NCI-H2196 treated with DMSO at 0.1 percent for 48 hours (cell line): Measurements from ENCODE around the gene CHI3L1.

Experiments used
- DNase-seq: peaks from one replicate; lab custom pipeline; 2025; ENCODE audit not compliant: unreplicated experiment; lab: John Stamatoyannopoulos, UW

The CHI3L1 gene

DNA sequence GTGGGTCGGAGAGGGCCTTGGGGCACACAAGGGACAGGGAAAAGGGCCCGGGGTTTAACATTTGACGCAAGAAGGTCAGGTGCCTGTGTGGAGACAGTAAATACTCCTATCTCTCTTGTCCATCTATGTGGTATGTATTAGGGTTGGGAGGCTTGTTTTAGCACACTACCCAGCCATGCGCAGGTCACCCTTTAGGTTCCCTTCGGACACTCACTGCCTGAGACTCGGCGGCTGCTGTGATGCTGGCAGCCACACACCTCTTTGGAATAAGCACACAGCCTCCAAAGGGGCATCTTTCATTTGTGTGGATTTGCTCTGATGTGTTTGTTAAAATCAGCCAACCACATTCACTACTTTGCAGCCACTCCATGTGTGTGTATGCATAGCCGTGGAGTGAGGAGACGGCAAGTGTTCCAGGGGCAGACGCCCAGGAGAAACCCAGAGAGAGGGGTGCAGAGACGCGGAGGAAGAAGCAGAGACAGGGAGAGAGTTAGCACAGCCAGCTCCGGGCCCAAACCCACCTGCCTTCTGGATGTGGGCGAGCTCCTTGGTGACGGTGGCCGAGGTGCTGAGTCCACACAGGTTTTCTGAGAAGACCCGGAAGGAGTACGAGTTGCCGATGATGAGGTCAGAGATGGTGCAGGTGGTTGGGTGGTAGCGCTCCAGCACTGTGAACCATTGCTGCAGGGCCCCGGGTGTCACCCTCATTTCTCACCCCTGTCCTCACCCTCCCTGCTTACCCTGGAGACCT is 16.6 kb downstream of the CHI3L1 start:
- no peak for DNase-seq

DNA sequence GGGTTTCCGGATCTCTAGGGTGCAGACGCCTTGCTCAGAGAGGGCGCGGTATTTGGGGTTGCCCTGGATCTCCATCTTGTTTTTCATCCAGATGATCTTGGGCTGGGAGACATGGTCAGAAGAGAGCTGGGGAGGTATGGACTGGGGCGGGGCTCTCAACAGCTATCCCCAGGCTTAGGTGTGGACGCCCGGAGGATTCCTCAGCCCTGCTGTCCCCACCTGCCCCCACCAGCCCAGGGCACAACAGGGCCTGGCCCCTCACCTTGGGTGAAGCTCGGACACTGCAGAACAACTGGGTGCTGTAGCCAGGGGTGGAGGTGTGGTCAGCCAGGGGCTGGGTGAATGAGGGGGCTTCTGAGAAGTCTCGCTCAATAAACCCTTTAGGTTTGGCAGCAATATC is 17.5 kb downstream of the CHI3L1 start:
- DNase-seq, result no peak

DNA sequence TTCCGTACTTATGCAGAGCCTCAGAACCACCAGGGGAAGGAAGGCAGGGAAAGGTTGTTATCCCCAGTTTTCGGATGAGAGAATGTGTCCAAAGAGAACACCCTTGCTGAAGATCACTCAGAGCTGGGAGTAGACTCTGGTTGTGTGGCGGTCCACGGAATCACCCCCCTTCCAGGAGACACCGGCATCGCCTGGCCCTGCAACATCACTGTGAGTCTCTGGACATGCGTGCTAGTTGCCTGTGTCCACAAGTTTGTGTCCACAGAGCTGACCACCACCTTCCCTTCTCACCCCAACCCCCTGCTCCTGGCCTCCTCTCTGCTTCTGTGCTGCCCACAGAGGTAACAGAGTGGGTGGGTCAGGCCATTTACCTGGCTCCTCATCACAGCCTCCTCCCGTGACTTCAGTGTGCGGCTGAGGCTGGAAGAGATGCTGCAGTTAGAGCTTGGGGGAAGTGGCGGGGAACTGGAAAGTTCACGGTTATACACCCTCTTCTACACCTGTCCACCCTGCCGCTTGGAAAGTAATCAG is 18.2 kb downstream of the CHI3L1 start:
- DNase-seq, result no peak

GRCh38 chr1:203167913-203168200 is 18.6 kb downstream of the CHI3L1 start:
- no peak for DNase-seq

DNA sequence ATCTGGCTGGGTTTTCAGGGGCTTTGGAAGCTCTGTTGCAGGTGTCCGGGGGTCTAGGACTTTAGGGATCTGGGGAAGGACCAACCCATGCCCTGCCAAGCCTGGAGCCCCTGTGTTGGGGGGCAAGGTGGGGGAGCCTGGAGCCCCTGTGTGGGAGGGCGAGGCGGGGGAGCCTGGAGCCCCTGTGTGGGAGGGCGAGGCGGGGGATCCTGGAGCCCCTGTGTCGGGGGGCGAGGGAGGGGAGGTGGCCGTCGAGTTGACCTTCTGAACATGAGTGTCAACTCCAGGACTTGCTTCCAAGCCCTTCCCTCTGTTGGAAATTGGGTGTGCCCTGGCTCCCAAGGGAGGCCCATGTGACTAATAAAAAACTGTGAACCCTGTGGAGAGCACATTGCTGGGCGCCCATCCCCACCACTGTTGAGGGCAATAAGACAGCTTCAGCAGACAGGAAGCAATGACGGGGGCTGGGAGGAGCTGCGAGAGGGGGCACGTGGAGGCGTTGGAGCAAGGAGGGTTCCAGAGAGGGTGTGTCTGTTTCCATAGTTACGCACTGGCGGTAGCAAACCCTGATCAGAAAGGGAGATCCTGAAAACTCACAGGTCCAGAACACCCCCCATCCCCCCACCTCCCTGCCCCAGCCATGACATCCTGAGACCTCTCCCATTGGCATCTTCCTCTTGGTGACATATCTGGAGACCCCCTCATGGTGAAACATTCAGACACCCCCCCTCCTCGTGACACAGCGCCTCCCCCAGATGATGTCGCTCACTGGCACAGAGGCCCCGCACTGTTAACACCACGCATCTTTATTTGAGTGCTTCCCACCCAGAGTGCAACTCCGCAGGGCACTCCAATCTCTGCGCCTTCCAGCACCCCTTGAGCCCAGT is 19.2 kb downstream of the CHI3L1 start:
- DNase-seq, result no peak

DNA sequence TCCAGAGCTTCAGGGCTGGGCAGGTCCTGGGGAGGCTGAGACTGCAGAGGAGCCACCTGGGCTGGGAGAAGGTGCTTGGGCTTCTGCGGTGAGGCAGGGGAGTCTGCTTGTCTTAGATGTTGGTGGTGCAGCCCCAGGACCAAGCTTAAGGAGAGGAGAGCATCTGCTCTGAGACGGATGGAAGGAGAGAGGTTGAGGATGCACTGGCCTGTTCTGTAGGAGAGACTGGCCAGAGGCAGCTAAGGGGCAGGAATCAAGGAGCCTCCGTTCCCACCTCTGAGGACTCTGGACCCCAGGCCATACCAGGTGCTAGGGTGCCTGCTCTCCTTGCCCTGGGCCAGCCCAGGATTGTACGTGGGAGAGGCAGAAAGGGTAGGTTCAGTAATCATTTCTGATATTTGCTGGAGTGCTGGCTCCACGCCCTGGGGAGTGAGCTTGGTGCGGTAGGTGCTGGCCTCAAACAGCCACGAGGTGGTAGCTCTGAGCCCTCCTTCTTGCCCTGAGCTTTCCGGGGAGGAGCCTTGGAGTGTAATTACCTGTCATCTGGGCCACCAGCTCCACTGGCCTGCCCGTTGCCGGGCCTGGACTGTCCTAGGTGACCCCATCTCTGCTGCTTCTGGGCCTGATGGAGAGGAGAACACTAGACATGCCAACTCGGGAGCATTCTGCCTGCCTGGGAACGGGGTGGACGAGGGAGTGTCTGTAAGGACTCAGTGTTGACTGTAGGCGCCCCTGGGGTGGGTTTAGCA is 20.1 kb downstream of the CHI3L1 start:
- no peak for DNase-seq

DNA sequence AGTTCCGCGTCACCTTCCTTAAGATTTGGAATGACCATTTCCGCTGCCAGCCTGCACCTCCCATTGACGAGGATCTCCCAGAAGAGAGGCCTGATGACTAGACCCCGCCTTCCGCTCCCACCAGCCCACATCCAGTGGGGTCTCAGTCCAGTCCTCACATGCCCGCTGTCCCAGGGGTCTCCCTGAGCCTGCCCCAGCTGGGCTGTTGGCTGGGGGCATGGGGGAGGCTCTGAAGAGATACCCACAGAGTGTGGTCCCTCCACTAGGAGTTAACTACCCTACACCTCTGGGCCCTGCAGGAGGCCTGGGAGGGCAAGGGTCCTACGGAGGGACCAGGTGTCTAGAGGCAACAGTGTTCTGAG is 20.7 kb downstream of the CHI3L1 start:
- no peak for DNase-seq

GRCh38 chr1:203165101-203165799 is 21.3 kb downstream of the CHI3L1 start:
- DNase-seq, result no peak

DNA sequence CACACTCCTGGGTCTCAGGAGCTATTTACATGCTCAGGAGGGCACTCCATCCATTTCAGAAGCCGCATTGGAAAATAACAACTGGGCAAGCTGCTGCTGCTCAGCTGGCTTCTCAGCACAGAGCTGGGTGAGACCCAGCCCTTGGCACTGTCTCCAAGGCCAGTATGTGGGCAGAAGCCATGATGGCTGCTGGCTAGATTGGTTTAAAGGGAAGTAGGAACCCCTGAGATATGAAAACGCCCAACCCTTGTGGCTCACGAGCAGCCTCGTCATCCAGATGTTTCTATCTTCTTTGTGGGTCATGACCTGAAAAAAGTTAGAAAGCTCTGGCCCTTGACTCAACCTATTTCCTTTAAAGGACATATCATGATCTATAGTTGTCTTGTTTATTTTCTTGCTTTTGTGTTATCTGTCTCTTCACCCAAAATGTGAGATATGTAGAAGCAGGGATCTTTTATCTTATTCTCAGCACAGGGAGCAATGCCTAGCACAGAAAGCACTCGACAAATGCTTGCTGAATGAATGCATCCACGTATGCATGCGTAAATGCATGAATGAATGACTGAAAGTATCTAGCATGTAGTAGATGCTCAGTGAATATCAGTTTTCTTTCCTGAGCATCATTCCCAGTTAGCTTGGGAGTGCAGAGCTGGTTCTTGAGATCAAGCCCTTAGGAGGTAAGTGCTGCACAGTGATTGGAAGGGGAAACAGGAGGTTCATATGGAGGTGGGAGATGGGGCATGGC is 22.4 kb downstream of the CHI3L1 start:
- DNase-seq, result no peak

- DNase-seq, result no peak
These were observed 24.1 kb downstream of the CHI3L1 start for GRCh38 chr1:203162403-203162802.

DNA sequence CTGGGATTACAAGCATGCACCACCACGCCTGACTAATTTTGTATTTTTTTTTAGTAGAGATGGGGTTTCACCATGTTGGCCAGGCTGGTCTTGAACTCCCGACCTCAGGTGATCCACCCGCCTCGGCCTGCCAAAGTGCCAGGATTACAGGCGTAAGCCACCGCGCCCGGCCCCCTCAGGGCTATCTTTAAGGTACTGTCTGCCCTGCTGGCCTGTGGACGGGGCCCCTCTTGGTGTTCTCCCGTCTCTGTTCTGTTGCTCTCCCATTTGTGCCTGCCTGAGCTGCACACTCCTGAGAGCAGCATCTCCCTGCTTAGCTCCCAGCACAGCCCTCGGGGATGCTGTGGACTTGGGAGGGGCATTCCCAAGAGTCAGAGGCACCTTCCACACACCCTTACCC is 24.8 kb downstream of the CHI3L1 start:
- DNase-seq, result no peak

- DNase-seq, result no peak
These were observed 25.3 kb downstream of the CHI3L1 start for GRCh38 chr1:203161175-203161574.

- DNase-seq, result no peak
These were observed 26.7 kb downstream of the CHI3L1 start for GRCh38 chr1:203159844-203160243.

GRCh38 chr1:203158960-203159665 is 27.4 kb downstream of the CHI3L1 start:
- no peak for DNase-seq

DNA sequence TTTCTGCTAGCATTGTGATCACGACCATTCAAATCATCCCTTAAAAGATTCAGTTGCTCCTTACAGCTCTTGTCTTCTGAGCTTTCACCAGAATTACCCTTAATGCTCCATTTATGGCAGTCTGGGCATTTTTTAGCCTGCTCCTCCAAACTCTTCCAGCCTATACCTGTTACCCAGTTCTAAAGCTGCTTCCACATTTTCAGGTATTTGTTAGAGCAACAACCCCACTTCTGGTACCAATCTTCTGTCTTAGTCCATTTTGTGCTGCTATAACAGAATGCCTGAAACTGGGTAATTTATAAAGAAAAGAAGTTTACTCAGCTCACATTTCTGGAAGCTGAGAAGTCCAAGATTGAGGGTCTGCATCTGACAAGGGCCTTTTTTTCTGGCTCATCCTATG is 28.1 kb downstream of the CHI3L1 start:
- no peak for DNase-seq

- DNase-seq, result no peak
These were observed 30.2 kb downstream of the CHI3L1 start for GRCh38 chr1:203156280-203156679.

DNA sequence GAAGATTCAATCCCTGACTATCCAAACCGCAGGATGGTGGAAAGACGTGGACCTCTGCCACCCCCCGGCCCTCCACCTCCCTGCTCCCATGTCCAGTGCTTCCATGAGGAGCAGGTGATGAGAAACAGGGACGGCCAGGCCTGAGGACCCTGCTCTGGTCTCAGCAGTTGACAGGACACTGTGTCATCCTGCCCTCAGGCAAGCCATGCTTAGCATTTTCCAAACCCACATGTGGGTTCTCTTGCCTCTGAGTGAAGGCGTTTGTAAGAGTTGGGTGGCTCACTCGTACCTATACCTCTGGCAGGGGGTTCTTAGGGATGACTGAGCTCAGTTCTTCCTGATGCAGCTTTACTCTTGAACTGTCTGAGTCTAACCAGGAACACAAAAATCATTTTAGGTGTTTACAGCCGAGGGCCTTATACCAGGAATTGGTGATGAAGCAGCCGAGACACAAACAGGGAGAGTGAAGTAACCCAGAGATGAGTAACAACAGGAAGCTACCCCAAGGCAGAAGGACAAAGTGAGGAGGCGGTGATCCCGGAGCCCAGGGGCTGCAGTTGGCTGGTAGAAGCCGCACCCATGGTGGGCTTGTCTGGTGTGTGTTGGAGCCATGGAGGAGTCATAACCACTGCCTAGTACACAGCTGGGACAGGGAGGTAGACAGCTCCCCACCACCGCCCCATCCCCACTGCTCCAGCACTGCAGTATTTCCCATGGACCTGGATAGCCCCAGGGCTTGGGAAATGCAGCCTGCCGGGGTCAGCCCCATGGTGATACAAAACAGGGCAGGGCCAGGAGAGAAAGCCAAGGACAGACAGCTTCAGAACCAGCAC is 32.3 kb downstream of the CHI3L1 start:
- DNase-seq, result no peak

DNA sequence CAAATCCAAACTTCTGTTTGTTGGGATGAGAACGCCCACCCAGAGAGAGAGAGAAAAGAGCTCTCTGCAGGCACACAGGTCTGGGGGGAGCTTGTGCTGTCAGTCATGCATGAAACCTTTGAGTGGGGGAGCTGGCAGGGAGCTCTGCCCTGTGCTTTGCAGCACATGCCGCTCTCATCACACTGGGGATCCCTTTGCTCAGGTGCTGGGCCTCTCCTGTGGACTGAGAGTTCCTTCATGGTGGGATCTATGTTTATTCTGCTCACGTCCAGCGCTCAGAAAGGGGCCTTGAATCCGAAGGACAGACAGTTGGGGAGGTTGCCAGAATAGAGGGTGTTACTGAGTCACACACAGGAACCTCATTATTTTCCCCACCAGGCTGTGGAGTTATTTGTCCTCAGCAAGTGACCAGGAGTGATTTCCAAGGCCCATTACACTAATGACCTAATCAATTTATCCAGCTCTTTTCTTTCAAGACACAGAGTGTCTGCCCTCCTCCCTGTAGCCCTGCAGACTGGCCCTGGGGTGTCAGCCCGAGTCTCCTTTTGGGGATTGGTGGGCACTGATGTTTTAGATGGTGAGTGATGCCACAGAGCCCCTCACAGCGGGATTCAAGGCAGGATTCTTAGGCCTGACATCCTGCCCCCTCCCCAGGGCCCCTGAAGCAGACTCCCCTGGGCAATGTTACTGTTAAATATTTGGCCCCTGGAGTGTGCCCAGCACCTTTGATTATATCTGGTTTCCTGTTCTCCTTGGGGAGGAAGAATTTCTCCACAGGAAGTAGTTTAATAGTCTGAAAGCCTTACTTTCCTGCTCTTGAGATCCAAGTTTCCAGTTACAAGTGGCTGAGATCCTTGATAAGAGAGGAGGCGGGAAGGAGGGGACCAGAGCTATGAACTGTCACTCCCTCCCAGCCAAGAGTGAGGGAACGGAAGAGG is 33.2 kb downstream of the CHI3L1 start:
- DNase-seq, result no peak
